Progenitor cell of endocrine pancreas (in vitro differentiated cells): ENCODE data around the gene ZNF780B. TPM values are rescaled to one million over a fixed set of nuclear protein-coding genes. Genes with fewer than 3 reads are reported as not detected.
A peak's percentile ranks its signal among the peaks of the same experiment; 100 is the strongest.

Source experiments
- DNase-seq: peaks from one replicate; pipeline ENCODE4 v3.0.0; 2021; ENCODE audit warnings: low spot score; ENCODE audit not compliant: unreplicated experiment
- H3K27ac Mint-ChIP-seq: 2 replicates; pipeline ENCODE4 v1.8.0; 2021; ENCODE audit warnings: mild to moderate bottlenecking, moderate library complexity, mixed read lengths
- H3K27me3 Mint-ChIP-seq: 2 replicates; pipeline ENCODE4 v1.8.0; 2021; ENCODE audit warnings: mixed read lengths
- H3K36me3 Mint-ChIP-seq: 2 replicates; pipeline ENCODE4 v1.8.0; 2022; ENCODE audit warnings: mixed read lengths; ENCODE audit not compliant: insufficient read depth
- H3K4me1 Mint-ChIP-seq: 2 replicates; pipeline ENCODE4 v1.8.0; 2021; ENCODE audit warnings: low read depth, mixed read lengths
- H3K4me3 Mint-ChIP-seq: 2 replicates; pipeline ENCODE4 v1.8.0; 2021; ENCODE audit warnings: low read depth, mild to moderate bottlenecking, moderate library complexity, mixed read lengths
- H3K9me3 Mint-ChIP-seq: 2 replicates; pipeline ENCODE4 v1.8.0; 2021; ENCODE audit warnings: low read depth, mixed read lengths
- CTCF ChIP-seq: fragments of 200-600 bp; sonication (generic); IDR thresholded peaks from one replicate; pipeline ENCODE4 v1.5.0; 2021; ENCODE audit warnings: antibody characterized with exemption, mild to moderate bottlenecking; ENCODE audit not compliant: unreplicated experiment
- total RNA-seq: library from RNA; stranded (reverse); gene quantifications from 2 replicates; pipeline ENCODE4 v1.2.1, GENCODE V29; 2021

Gene ZNF780B
- total RNA-seq, 1 donor from 2014 or later = 45.9 TPM

GRCh38 chr19:40091205-40092129 is 35.4 kb upstream of the ZNF780B start:
- Mint-ChIP-seq H3K27ac (peak overlapping the region; percentile 100), H3K4me1 (peaks cover 16% of the 10 kb centered on the region), H3K27me3 (peaks cover 7% of the 10 kb centered on the region), H3K9me3 (peaks cover 20% of the 10 kb centered on the region), H3K36me3 (peaks cover 15% of the 10 kb centered on the region), H3K4me3 (peak overlapping the region; percentile 99)
- TF ChIP-seq CTCF = no peak
- DNase-seq = no peak

DNA sequence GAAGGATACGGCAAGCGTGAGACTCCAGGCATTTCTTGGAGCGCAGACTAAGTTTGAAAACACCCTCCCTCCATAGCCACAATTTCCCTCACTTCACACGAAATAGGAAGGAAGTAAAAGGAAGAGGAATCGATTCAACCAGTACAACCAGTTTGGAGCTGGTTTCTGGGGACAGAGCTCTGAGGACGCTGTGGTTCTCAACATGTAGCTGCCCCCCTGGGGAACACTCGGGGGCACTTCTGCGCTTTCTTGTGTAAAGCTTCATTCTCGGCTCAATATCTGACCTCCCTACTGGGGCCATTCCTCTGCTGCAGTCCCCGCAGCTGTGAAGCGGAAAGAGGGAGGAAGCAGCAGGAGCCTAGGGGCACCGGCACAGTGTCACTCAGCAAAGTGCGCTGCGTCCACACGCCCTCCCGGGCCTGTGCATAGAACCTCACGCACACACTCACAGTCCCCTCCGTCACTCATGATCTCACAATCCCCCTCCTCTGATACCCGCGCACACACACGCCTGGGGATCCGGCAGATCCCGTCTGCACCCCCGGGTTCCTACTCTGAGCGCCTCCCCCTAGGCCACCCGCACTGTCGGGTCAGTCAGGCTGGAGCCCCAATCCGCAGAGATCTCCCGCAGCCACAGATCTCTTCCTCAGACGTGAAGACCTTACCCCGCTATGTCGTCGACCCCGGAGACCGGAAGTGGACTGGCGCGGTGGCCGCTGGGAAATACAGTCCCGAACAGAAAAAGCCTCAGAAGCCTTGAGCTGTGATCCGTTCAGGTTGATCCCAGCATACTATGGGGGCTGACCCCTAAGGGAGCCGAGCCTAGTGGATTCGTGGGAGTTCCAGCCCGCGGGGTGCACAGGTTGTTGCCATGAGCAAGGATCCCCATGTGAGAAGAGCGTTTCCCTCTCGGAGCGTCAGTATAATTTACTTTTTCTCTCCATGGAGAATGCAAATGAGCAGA is 34.5 kb upstream of the ZNF780B start, which contains the start of gene ZNF780A:
Gene ZNF780A, minus strand, starts transcription at position 703 of the 964 bp plus-strand sequence. CDS start 6,190 bp downstream, outside the sequence.
- peaks cover 16% of the 10 kb centered on the region for H3K4me1 Mint-ChIP-seq
- H3K4me3 Mint-ChIP-seq = peak within 1 kb of the TSS; percentile 99
- H3K9me3 Mint-ChIP-seq = peaks cover 20% of the 10 kb centered on the region
- DNase-seq = peak; percentile 60
- TF ChIP-seq CTCF = no peak
- peaks cover 15% of the 10 kb centered on the region for H3K36me3 Mint-ChIP-seq
- H3K27me3 Mint-ChIP-seq = peaks cover 7% of the 10 kb centered on the region
- H3K27ac Mint-ChIP-seq = peak within 1 kb of the TSS; percentile 100

DNA sequence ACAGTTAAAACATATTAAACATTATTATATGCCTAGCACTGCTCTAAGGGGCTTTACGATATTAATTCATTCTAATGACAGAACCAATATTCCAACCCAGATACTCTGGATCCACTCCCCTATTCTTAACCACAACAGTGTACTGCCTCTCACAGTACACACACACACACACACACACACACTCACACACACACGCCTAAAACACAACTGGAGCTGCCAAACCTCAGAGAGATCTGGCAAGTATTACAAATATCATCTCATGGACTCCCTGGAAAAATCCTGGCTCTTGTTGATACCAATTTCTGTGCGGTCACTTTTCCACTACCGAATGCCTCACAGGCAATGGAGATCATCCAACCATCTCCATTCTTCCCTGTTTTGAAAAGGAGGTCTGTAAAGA is 33.4 kb upstream of the ZNF780B start:
- Mint-ChIP-seq H3K36me3 (peaks cover 17% of the 10 kb centered on the region), H3K4me3 (peak overlapping the region; percentile 99), H3K4me1 (peaks cover 16% of the 10 kb centered on the region), H3K9me3 (peaks cover 20% of the 10 kb centered on the region), H3K27ac (peak overlapping the region; percentile 100), H3K27me3 (peaks cover 4% of the 10 kb centered on the region)
- DNase-seq = no peak
- TF ChIP-seq CTCF = no peak

DNA sequence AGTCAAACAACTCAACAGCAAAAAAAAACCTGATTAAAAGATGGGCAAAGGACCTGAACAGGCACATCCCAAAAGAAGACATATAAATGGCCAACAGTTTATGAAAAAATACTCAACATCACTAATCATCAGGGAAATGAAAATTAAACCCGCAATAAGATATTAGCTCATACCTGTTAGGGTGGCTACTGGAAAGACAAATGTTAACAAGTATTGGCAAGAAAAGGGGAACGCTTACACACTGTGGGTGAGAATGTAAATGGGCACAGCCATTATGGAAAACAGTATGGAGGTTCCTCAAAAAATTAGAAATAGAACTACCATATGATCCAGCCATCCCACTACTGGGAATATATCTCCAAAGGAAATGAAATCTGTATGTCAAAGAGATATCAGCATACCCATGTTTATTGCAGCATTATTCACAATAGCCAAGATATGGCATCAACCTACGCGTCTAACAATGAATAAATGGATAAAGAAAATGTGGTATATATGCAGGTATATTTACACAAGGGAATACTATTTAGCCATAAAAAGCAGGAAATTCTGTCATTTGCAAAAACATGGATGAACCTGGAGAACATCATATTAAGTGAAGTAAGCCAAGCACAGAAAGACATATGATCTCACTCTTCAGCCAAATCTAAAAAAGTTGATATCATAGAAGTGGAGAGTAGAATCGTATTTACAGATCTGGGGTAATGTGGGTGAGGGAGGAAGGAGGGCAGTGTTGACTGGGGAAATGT is 32.4 kb upstream of the ZNF780B start:
- Mint-ChIP-seq H3K9me3 (peaks cover 20% of the 10 kb centered on the region), H3K4me3 (peak overlapping the region; percentile 33), H3K36me3 (peaks cover 18% of the 10 kb centered on the region), H3K27ac (no peak overlapping the region), H3K4me1 (peaks cover 16% of the 10 kb centered on the region), H3K27me3 (no peaks in the 10 kb centered on the region)
- no peak for DNase-seq
- TF ChIP-seq CTCF = no peak
